HepG2 (cell line): ENCODE results near the gene LMAN2L. TPM values are rescaled to one million over a fixed set of nuclear protein-coding genes. Genes with fewer than 3 reads are reported as not detected.
A peak's percentile ranks its signal among the peaks of the same experiment; 100 is the strongest.

Experiments used
- ATAC-seq: fragments of 200-7000 bp; cut with Tn5 transposase; 3 replicates; pipeline ENCODE4 v1.9.1; 2020; ENCODE audit warnings: mild to moderate bottlenecking, moderate library complexity
- BruUV-seq: library from RNA; stranded (reverse); fragments of 400-500 nt; replicated peaks from 2 replicates; lab custom pipeline; 2021; lab: Mats Ljungman, UMichigan
- CTCF ChIA-PET: fragments of 300-600 bp; formaldehyde crosslinking; extraction: SDS; loops from one replicate; lab custom pipeline; 2021; ENCODE audit warnings: low total read pairs, inconsistent platforms, low intra/inter-chr PET ratio; lab: Yijun Ruan, JAX
- POLR2A ChIA-PET: fragments of 350-600 bp; sonication (Branson Sonifier 250); formaldehyde crosslinking; loops from one replicate; lab custom pipeline; 2020; ENCODE audit warnings: antibody characterized with exemption, inconsistent platforms; lab: Yijun Ruan, JAX
- DNase-seq: peaks from one replicate; pipeline ENCODE4 v3.0.0-alpha.2; 2015; ENCODE audit warnings: low spot score
- FAIRE-seq: peaks from 3 replicates; lab custom pipeline; 2011; peaks lifted over from hg19 to GRCh38; lab: Jason Lieb, UNC
- H2AFZ ChIP-seq: one replicate; pipeline ENCODE4 v1.6.1; 2011; ENCODE audit warnings: low read length, inconsistent platforms
- H3K27ac ChIP-seq: fragments of 300-600 bp; 3 replicates; pipeline ENCODE4 v1.8.0; 2011; ENCODE audit warnings: mixed run types, mild to moderate bottlenecking, mixed read lengths, low read length, inconsistent platforms; ENCODE audit not compliant: insufficient read depth; ENCODE audit errors: extremely low read length
- H3K27me3 ChIP-seq, 2 experiments: fragments of 200-600 bp in 1 of 2; 2 replicates in 1 of 2; 3 replicates in 1 of 2; pipeline versions ENCODE4 v1.6.0 to v1.8.0; 2011; ENCODE audit warnings: low read length in 2 of 2, mild to moderate bottlenecking in 2 of 2, moderate library complexity in 2 of 2, inconsistent platforms in 1 of 2; ENCODE audit not compliant: insufficient read depth in 2 of 2, control insufficient read depth in 1 of 2
- H3K36me3 ChIP-seq, 2 experiments: fragments of 200-600 bp in 1 of 2; replicated peaks in 1 of 2; 2 replicates in 1 of 2; 3 replicates in 1 of 2; pipeline versions ENCODE4 v1.5.1 to v1.8.0; 2011; ENCODE audit warnings: low read length in 2 of 2, inconsistent platforms in 1 of 2; ENCODE audit not compliant: insufficient read depth in 2 of 2, control insufficient read depth in 1 of 2
- H3K4me1 ChIP-seq: 2 replicates; pipeline ENCODE4 v1.5.1; 2012; ENCODE audit warnings: low read length, inconsistent platforms; ENCODE audit not compliant: insufficient read depth
- H3K4me2 ChIP-seq: 2 replicates; pipeline ENCODE4 v1.6.0; 2011; ENCODE audit warnings: low read depth, low read length, inconsistent platforms
- H3K4me3 ChIP-seq, 3 experiments: fragments of 200-600 bp in 1 of 3; sonication (generic), shearing (Covaris generic) in 1 of 3; replicated peaks in 1 of 3; 2 replicates each; pipeline ENCODE4 v1.5.1; 2011 to 2016; ENCODE audit warnings: low read length in 3 of 3, inconsistent platforms in 2 of 3, low read depth in 2 of 3, mild to moderate bottlenecking in 2 of 3, control low read depth in 1 of 3, mixed read lengths in 1 of 3; ENCODE audit not compliant: insufficient read depth in 1 of 3
- H3K79me2 ChIP-seq: one replicate; pipeline ENCODE4 v1.6.1; 2011; ENCODE audit warnings: low read length, inconsistent platforms; ENCODE audit not compliant: insufficient read depth
- H3K9ac ChIP-seq: 2 replicates; pipeline ENCODE4 v1.6.0; 2011; ENCODE audit warnings: mild to moderate bottlenecking, low read depth, low read length, inconsistent platforms; ENCODE audit not compliant: insufficient read depth
- H3K9me3 ChIP-seq: 2 replicates; pipeline ENCODE4 v1.5.1; 2012; ENCODE audit warnings: mild to moderate bottlenecking, low read length
- H4K20me1 ChIP-seq: 2 replicates; pipeline ENCODE4 v1.6.0; 2011; ENCODE audit warnings: inconsistent platforms, mild to moderate bottlenecking, low read length, moderate library complexity; ENCODE audit not compliant: insufficient read depth
- ELF3 ChIP-seq: IDR thresholded peaks from 2 replicates; pipeline ENCODE4 v1.6.1; 2016; ENCODE audit warnings: missing genetic modification reagents, missing compliant biosample characterization
- KAT8 ChIP-seq: IDR thresholded peaks from 2 replicates; pipeline ENCODE4 v1.6.1; 2016; ENCODE audit warnings: missing genetic modification reagents, missing compliant biosample characterization
- KLF9 ChIP-seq: IDR thresholded peaks from 2 replicates; pipeline ENCODE4 v1.6.1; 2016; ENCODE audit warnings: low read depth
- MAF1 ChIP-seq: sonication (generic); formaldehyde crosslinking; IDR thresholded peaks from 2 replicates; pipeline ENCODE4 v1.5.0; 2020; ENCODE audit warnings: missing genetic modification reagents, borderline replicate concordance
- NFIB ChIP-seq: sonication (generic); formaldehyde crosslinking; IDR thresholded peaks from 2 replicates; pipeline ENCODE4 v1.9.0; 2021; ENCODE audit warnings: missing genetic modification reagents, mild to moderate bottlenecking, borderline replicate concordance
- ONECUT2 ChIP-seq: sonication (generic); formaldehyde crosslinking; IDR thresholded peaks from 2 replicates; pipeline ENCODE4 v1.4.0; 2020; ENCODE audit warnings: missing genetic modification reagents
- POLR2AphosphoS5 ChIP-seq: IDR thresholded peaks from 2 replicates; pipeline ENCODE4 v1.6.1; 2012; ENCODE audit warnings: low read depth, low read length
- SMARCE1 ChIP-seq: fragments of 450-650 bp; IDR thresholded peaks from 2 replicates; pipeline ENCODE4 v1.6.1; 2017; ENCODE audit warnings: borderline replicate concordance
- TGIF2 ChIP-seq: IDR thresholded peaks from 2 replicates; pipeline ENCODE4 v1.6.1; 2016; ENCODE audit warnings: control low read depth, missing compliant biosample characterization
- ZNF121 ChIP-seq: sonication (generic); formaldehyde crosslinking; IDR thresholded peaks from 2 replicates; pipeline ENCODE4 v1.5.0; 2020; ENCODE audit warnings: mild to moderate bottlenecking, missing genetic modification reagents
- WGBS: methylation state at CpG from one replicate; pipeline ENCODE4 v1.1.6; 2017; ENCODE audit warnings: low lambda C conversion rate; 5-methylcytosine and 5-hydroxymethylcytosine counted together
- in situ Hi-C: cut with HindIII; loops from 2 replicates; pipeline ENCODE4 v1.10.0; 2017; ENCODE audit warnings: low pct_unique_long_range_greater_than_20kb; ENCODE audit not compliant: extremely low pct_ligation_motif_present
- intact Hi-C: fragments of 100-400 bp; cut with micrococcal nuclease; formaldehyde crosslinking; loops from one replicate; pipeline ENCODE4 v1.10.0; 2022; ENCODE audit not compliant: unreplicated experiment
- polyA plus RNA-seq, 8 experiments: library from polyadenylated mRNA; depleted of rRNA in 3 of 8; stranded (reverse) in 7 of 8; unstranded in 1 of 8; fragments of >200 nt; fragmentation: Illumina TruSeq in 4 of 8; extraction: Trizol in 4 of 8; gene quantifications; 2 replicates each; pipeline versions ENCODE4 v1.2.1 to v1.2.3, GENCODE V29; 2011 to 2016; ENCODE audit warnings: low read depth in 4 of 8, missing spikeins in 1 of 8, mixed read lengths in 1 of 8; ENCODE audit not compliant: insufficient read depth in 1 of 8
- total RNA-seq, 5 experiments: library from RNA; depleted of rRNA; stranded (reverse); fragments of >200 nt; fragmentation: Illumina TruSeq; extraction: Trizol; gene quantifications; 2 replicates each; pipeline ENCODE4 v1.2.3, GENCODE V29; 2016; ENCODE audit warnings: low read depth in 1 of 5

The LMAN2L gene
- total and polyA plus RNA-seq, 2 of the 13 experiments (the other 11 are each of a cell fraction or from before 2014, with no cell fraction given), result 39.1 to 57.9 TPM

DNA sequence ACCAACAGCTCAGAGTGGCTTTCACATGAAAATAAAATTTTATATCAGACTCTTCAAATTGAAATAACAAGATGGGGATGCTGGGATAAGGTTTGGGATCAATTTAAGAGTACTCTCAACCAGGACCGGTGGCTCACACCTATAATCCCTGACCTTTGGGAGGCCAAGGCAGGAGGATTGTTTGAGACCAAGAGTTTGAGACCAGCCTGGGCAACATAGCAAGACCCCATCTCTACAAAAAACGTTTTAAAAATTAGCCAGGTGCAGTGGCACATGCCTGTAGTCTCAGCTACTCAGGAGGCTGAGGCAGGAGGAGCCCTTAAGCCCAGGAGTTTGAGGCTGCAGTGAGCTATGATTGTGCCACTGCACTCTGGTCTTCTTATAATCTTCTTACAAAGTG is 2.6 kb downstream of the LMAN2L start:
- H3K36me3 ChIP-seq, result peaks cover 18 to 48% of the 10 kb centered on the region in 2 experiments
- H3K9me3 ChIP-seq, result no peaks in the 10 kb centered on the region
- H3K4me1 ChIP-seq, result peaks cover 25% of the 10 kb centered on the region
- intact Hi-C loops, result no loop called here
- FAIRE-seq (no peak), DNase-seq (no peak), ATAC-seq (no peak)
- no peaks in the 10 kb centered on the region for H4K20me1 ChIP-seq
- WGBS, result 52% methylated on average over 2 of the region's 2 CpGs
- no peak overlapping the region for H3K9ac ChIP-seq
- ChIA-PET POLR2A (interaction anchor here (2.1 kb wide), 1 partner anchor 26 kb away, joined by 5 read pairs; no protein-coding TSS in a partner anchor), CTCF (no interaction called here)
- BruUV-seq, result no TSS peak
- no peak overlapping the region for H3K4me2 ChIP-seq
- H3K4me3 ChIP-seq, result no peak overlapping the region
- no peaks in the 10 kb centered on the region; a peak in 1 of 5 replicates for H3K27me3 ChIP-seq
- no peak overlapping the region for H3K27ac ChIP-seq
- no peak overlapping the region for H2AFZ ChIP-seq
- H3K79me2 ChIP-seq, result peaks cover 25% of the 10 kb centered on the region
- TF ChIP-seq TGIF2 (CRISPR knock-in tag) (no peak), ZNF121 (CRISPR knock-in tag) (peak; percentile 74; the same call in 1 of the 2 replicates), ONECUT2 (CRISPR knock-in tag) (no peak), ELF3 (CRISPR knock-in tag) (no peak)
- in situ Hi-C loops, result no loop called here

- POLR2A ChIA-PET, result no interaction called here
- no peak overlapping the region for H3K27ac ChIP-seq
- ATAC-seq, result no peak
- no TSS peak for BruUV-seq
- peaks cover 25% of the 10 kb centered on the region for H3K79me2 ChIP-seq
- no peak overlapping the region for H3K4me2 ChIP-seq
- TF ChIP-seq KAT8 (CRISPR knock-in tag) (no peak), MAF1 (CRISPR knock-in tag) (no peak), KLF9 (CRISPR knock-in tag) (no peak), POLR2AphosphoS5 (no peak), NFIB (no peak), SMARCE1 (no peak)
- H3K36me3 ChIP-seq, result peaks cover 23 to 63% of the 10 kb centered on the region in 2 experiments
- 92% methylated on average over 8 of the region's 8 CpGs for WGBS
- no peak overlapping the region for H3K4me3 ChIP-seq
- in situ Hi-C loops, result no loop called here
- H2AFZ ChIP-seq, result no peak overlapping the region
- CTCF ChIA-PET, result no interaction called here
- H3K27me3 ChIP-seq, result no peaks in the 10 kb centered on the region; a peak in 1 of 5 replicates
- peaks cover 16% of the 10 kb centered on the region for H3K4me1 ChIP-seq
- intact Hi-C loops, result no loop called here
- H3K9me3 ChIP-seq, result no peaks in the 10 kb centered on the region
- no peak overlapping the region for H3K9ac ChIP-seq
- H4K20me1 ChIP-seq, result no peaks in the 10 kb centered on the region
- no peak for DNase-seq
- FAIRE-seq, result no peak
Observed at GRCh38 chr2:96734880-96735583, 4.8 kb downstream of the LMAN2L start.
